K562 (cell line): ENCODE results near the gene CDC45. TPM values are rescaled to one million over a fixed set of nuclear protein-coding genes. Genes with fewer than 3 reads are reported as not detected.

ENCODE experiments used
- ARID3A ChIP-seq: IDR thresholded peaks from 2 replicates; pipeline ENCODE4 v1.6.1; 2012; ENCODE audit warnings: low read depth, low read length, improper control_type of control experiment, borderline replicate concordance
- ARNT ChIP-seq, 2 experiments: fragments of 450-650 bp; IDR thresholded peaks; 2 replicates each; pipeline ENCODE4 v1.6.1; 2016; ENCODE audit warnings: mild to moderate bottlenecking in 1 of 2
- CREB1 ChIP-seq, 2 experiments: sonication (generic) in 1 of 2; formaldehyde crosslinking in 1 of 2; IDR thresholded peaks; 2 replicates each; pipeline versions ENCODE4 v1.6.1 to v1.8.0; 2012 to 2022; ENCODE audit warnings: inconsistent platforms in 1 of 2, mild to moderate bottlenecking in 1 of 2, missing genetic modification reagents in 1 of 2, moderate library complexity in 1 of 2
- GABPB2 ChIP-seq: fragments of 250-450 bp; sonication (Bioruptor Pico); conservative IDR thresholded peaks from 2 replicates; pipeline ENCODE4 v1.5.1; 2021; ENCODE audit warnings: mild to moderate bottlenecking
- HNRNPL ChIP-seq: fragments of 200-400 bp; formaldehyde crosslinking; IDR thresholded peaks from 2 replicates; pipeline ENCODE4 v1.6.1; 2017; ENCODE audit warnings: low read depth, mild to moderate bottlenecking, low read length
- HOXB6 ChIP-seq: fragments of 250-450 bp; sonication (Bioruptor Pico); IDR thresholded peaks from 2 replicates; pipeline ENCODE4 v1.5.1; 2022; ENCODE audit warnings: mild to moderate bottlenecking, borderline replicate concordance
- ILK ChIP-seq: fragments of 450-650 bp; IDR thresholded peaks from 2 replicates; pipeline ENCODE4 v1.6.1; 2016; ENCODE audit warnings: missing genetic modification characterization, low read depth, mild to moderate bottlenecking, missing compliant biosample characterization, moderate library complexity, borderline replicate concordance
- NBN ChIP-seq: fragments of 450-650 bp; IDR thresholded peaks from 2 replicates; pipeline ENCODE4 v1.6.1; 2016; ENCODE audit warnings: low read depth, mild to moderate bottlenecking
- NCOA1 ChIP-seq: fragments of 450-650 bp; IDR thresholded peaks from 2 replicates; pipeline ENCODE4 v1.6.1; 2016; ENCODE audit warnings: low read depth
- NR3C1 ChIP-seq: sonication (generic); formaldehyde crosslinking; IDR thresholded peaks from 2 replicates; pipeline ENCODE4 v1.8.1; 2022; ENCODE audit warnings: missing genetic modification reagents
- POLR2G ChIP-seq: fragments of 200-400 bp; formaldehyde crosslinking; IDR thresholded peaks from 2 replicates; pipeline ENCODE4 v1.6.1; 2017; ENCODE audit warnings: low read depth, mild to moderate bottlenecking, antibody characterized with exemption, low read length, moderate library complexity
- RHOXF2B ChIP-seq: fragments of 250-450 bp; sonication (Bioruptor Pico); conservative IDR thresholded peaks from 2 replicates; pipeline ENCODE4 v1.5.1; 2021
- RREB1 ChIP-seq: fragments of 250-450 bp; sonication (Bioruptor Pico); IDR thresholded peaks from 2 replicates; pipeline ENCODE4 v1.4.0; 2020
- SNIP1 ChIP-seq: fragments of 450-650 bp; IDR thresholded peaks from 2 replicates; pipeline ENCODE4 v1.7.1; 2017; ENCODE audit warnings: low read depth, mild to moderate bottlenecking
- STAT5B ChIP-seq: fragments of 250-450 bp; sonication (Bioruptor Pico); IDR thresholded peaks from 2 replicates; pipeline ENCODE4 v1.8.0; 2021; ENCODE audit warnings: mild to moderate bottlenecking, inconsistent platforms
- TARDBP ChIP-seq: fragments of 450-650 bp; IDR thresholded peaks from 2 replicates; pipeline ENCODE4 v1.6.1; 2016
- TRIM28 ChIP-seq: fragments of 450-650 bp; IDR thresholded peaks from 2 replicates; pipeline ENCODE4 v1.6.1; 2017
- U2AF1 ChIP-seq: fragments of 200-400 bp; formaldehyde crosslinking; optimal IDR thresholded peaks from 2 replicates; pipeline ENCODE3; 2017; ENCODE audit warnings: mild to moderate bottlenecking, low read depth, low read length, moderate library complexity
- ZBTB8A ChIP-seq: fragments of 450-650 bp; IDR thresholded peaks from 2 replicates; pipeline ENCODE4 v1.6.1; 2018; ENCODE audit warnings: mild to moderate bottlenecking, moderate library complexity; ENCODE audit not compliant: partially characterized antibody
- ZNF263 ChIP-seq: sonication (generic); formaldehyde crosslinking; IDR thresholded peaks from 2 replicates; pipeline ENCODE4 v1.8.0; 2022; ENCODE audit warnings: mild to moderate bottlenecking, missing genetic modification reagents, borderline replicate concordance
- ZNF740 ChIP-seq, 3 experiments: fragments of 200-800 bp in 1 of 3; sonication (Bioruptor generic) in 1 of 3; sonication (generic) in 1 of 3; formaldehyde crosslinking in 1 of 3; IDR thresholded peaks; 2 replicates each; pipeline versions ENCODE4 v1.6.1 to v1.8.0; 2016 to 2022; ENCODE audit warnings: mild to moderate bottlenecking in 2 of 3, missing compliant biosample characterization in 2 of 3, missing genetic modification characterization in 2 of 3, missing genetic modification reagents in 1 of 3
- polyA plus RNA-seq, 8 experiments: library from polyadenylated mRNA; depleted of rRNA in 4 of 8; stranded (reverse) in 5 of 8; unstranded in 3 of 8; fragments of >200 nt; fragmentation: Nextera tagmentation in 2 of 8; fragmentation: Illumina TruSeq in 1 of 8; extraction: Ambion mirVana in 2 of 8; extraction: Trizol in 1 of 8; gene quantifications; 2 replicates each; pipeline versions ENCODE4 v1.2.1 to v1.2.3, GENCODE V29; 2011 to 2014; ENCODE audit warnings: inconsistent platforms in 1 of 8, missing spikeins in 1 of 8
- total RNA-seq, 7 experiments: library from RNA; depleted of rRNA in 6 of 7; stranded (reverse); fragments of >200 nt in 6 of 7; fragmentation: Illumina TruSeq in 2 of 7; extraction: Trizol in 2 of 7; gene quantifications; 2 replicates each; pipeline versions ENCODE4 v1.2.1 to v1.2.3, GENCODE V29; 2011 to 2021; ENCODE audit warnings: low replicate concordance in 1 of 7

The CDC45 gene
- total and polyA plus RNA-seq, 9 of the 15 experiments (the other 6 are each of a cell fraction or from before 2014, with no cell fraction given): 251 to 580 (median 410) TPM

GRCh38 chr22:19526076-19526701 is 46.5 kb downstream of the CDC45 start (continued):
- TF ChIP-seq RREB1 (CRISPR knock-in tag) (no peak), NBN (no peak), HNRNPL (no peak), TRIM28 (no peak), POLR2G (0 out of 2 replicates have a peak, but pooled peaks have one; percentile 15), NR3C1 (CRISPR knock-in tag) (no peak), STAT5B (CRISPR knock-in tag) (no peak), ARNT (IDR thresholded peaks at IDR 0.05) (no peak), ZNF263 (CRISPR knock-in tag) (no peak), TARDBP (no peak), U2AF1 (no peak), GABPB2 (CRISPR knock-in tag) (no peak), CREB1 (IDR thresholded peaks at IDR 0.05) (no peak), CREB1 (CRISPR knock-in tag; IDR thresholded peaks at IDR 0.05) (no peak), ZNF740 (CRISPR knock-in tag; IDR thresholded peaks at IDR 0.05) (no peak), ZNF740 (tag; IDR thresholded peaks at IDR 0.05) (no peak), ARID3A (no peak), RHOXF2B (CRISPR knock-in tag) (no peak), ZBTB8A (no peak), SNIP1 (no peak), ILK (no peak), HOXB6 (no peak), NCOA1 (no peak)
